ENCODE results near the gene FNDC10.

DNA sequence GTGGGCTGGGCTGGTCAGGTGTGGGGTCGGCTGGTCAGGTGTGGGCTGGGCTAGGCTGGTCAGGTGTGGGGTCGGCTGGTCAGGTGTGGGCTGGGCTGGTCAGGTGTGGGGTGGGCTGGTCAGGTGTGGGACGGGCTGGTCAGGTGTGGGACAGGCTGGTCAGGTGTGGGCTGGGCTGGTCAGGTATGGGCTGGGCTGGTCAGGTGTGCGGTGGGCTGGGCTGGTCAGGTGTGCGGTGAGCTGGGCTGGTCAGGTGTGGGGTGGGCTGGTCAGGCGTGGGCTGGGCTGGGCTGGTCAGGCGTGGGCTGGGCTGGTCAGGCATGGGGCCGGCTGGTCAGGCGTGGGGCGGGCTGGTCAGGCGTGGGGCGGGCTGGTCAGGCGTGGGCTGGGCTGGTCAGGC, 6.3 kb upstream of the FNDC10 start:
- TF ChIP-seq SUZ12 (IDR thresholded peaks at IDR 0.05) (no peak), FOXA1 (IDR thresholded peaks at IDR 0.05) (no peak), NFRKB (IDR thresholded peaks at IDR 0.05) (no peak), TARDBP (IDR thresholded peaks at IDR 0.05) (no peak)

Measured in HEK293T (cell line).